ENCODE results near the gene AKR7A2.
"Not testable (repeated sequence)": the region's sequence is repeated elsewhere in the genome, so short reads cannot be mapped to it uniquely, and the experiment has no call there.

- not testable (repeated sequence) for TF ChIP-seq POLR2A (IDR thresholded peaks at IDR 0.05; ENCODE audit: low read depth); EP300 (IDR thresholded peaks at IDR 0.05)
- TF ChIP-seq, protein P1, sequence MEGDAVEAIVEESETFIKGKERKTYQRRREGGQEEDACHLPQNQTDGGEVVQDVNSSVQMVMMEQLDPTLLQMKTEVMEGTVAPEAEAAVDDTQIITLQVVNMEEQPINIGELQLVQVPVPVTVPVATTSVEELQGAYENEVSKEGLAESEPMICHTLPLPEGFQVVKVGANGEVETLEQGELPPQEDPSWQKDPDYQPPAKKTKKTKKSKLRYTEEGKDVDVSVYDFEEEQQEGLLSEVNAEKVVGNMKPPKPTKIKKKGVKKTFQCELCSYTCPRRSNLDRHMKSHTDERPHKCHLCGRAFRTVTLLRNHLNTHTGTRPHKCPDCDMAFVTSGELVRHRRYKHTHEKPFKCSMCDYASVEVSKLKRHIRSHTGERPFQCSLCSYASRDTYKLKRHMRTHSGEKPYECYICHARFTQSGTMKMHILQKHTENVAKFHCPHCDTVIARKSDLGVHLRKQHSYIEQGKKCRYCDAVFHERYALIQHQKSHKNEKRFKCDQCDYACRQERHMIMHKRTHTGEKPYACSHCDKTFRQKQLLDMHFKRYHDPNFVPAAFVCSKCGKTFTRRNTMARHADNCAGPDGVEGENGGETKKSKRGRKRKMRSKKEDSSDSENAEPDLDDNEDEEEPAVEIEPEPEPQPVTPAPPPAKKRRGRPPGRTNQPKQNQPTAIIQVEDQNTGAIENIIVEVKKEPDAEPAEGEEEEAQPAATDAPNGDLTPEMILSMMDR (IDR thresholded peaks at IDR 0.05): not testable (repeated sequence)
Observed at GRCh38 chr1:19269427-19270342, 42.3 kb downstream of the AKR7A2 start.
